Erythroblast (primary cell): ENCODE measurements around the gene PLXNC1.

Experiments used
- GATA1 ChIP-seq: IDR thresholded peaks from 2 replicates; pipeline ENCODE4 v1.6.1; 2011; ENCODE audit warnings: low read depth, mild to moderate bottlenecking, control low read depth, low read length, moderate library complexity
- POLR2A ChIP-seq: IDR thresholded peaks from 2 replicates; pipeline ENCODE4 v1.6.1; 2011; ENCODE audit warnings: mild to moderate bottlenecking, low read length

GRCh38 chr12:94329366-94329765 lies 181.0 kb downstream of the PLXNC1 start:
- no peak for TF ChIP-seq POLR2A
- no peak for TF ChIP-seq GATA1
